B cell (primary cell): ENCODE measurements around the gene GLCE. TPM values are rescaled to one million over a fixed set of nuclear protein-coding genes. Genes with fewer than 3 reads are reported as not detected.
"Not testable (repeated sequence)": the region's sequence is repeated elsewhere in the genome, so short reads cannot be mapped to it uniquely, and the experiment has no call there.

Experiments used
- ATAC-seq: fragments of 200-7000 bp; cut with Tn5 transposase; one replicate; pipeline ENCODE4 v1.10.0; 2021; ENCODE audit warnings: low read depth, mild to moderate bottlenecking, moderate number of reproducible peaks, moderate library complexity
- CTCF ChIA-PET: fragments of 350-600 bp; sonication (Branson Sonifier 250); formaldehyde crosslinking; loops from one replicate; lab custom pipeline; 2021; ENCODE audit warnings: antibody characterized with exemption, inconsistent platforms; lab: Charles Lee
- POLR2A ChIA-PET: fragments of 350-600 bp; sonication (Branson Sonifier 250); formaldehyde crosslinking; loops from one replicate; lab custom pipeline; 2021; ENCODE audit warnings: antibody characterized with exemption; lab: Charles Lee
- DNase-seq: peaks from one replicate; pipeline ENCODE4 v3.0.0; 2013
- H2AFZ ChIP-seq: 2 replicates; pipeline ENCODE4 v1.6.1; 2012; ENCODE audit warnings: mild to moderate bottlenecking, low read depth, low read length; ENCODE audit not compliant: insufficient read depth, poor library complexity, severe bottlenecking
- H3K27ac ChIP-seq, 2 donors: 1 replicate in 1 of 2; 2 replicates in 1 of 2; pipeline ENCODE4 v1.5.1; 2012 to 2013; ENCODE audit warnings: low read length in 2 of 2, mild to moderate bottlenecking in 2 of 2, moderate library complexity in 1 of 2
- H3K27me3 ChIP-seq, 4 experiments: fragments of 200-600 bp in 1 of 4; sonication (generic) in 1 of 4; replicated peaks in 1 of 4; 1 replicate in 2 of 4; 2 replicates in 2 of 4; pipeline versions ENCODE4 v1.6.1 to v1.7.0; 2013 to 2016; ENCODE audit warnings: low read length in 3 of 4, mild to moderate bottlenecking in 2 of 4, mixed read lengths in 1 of 4, moderate library complexity in 1 of 4; ENCODE audit not compliant: insufficient read depth in 4 of 4, control insufficient read depth in 3 of 4; ENCODE audit errors: control extremely low read depth in 1 of 4
- H3K36me3 ChIP-seq, 2 experiments: replicated peaks in 1 of 2; 1 replicate in 1 of 2; 2 replicates in 1 of 2; pipeline versions ENCODE4 v1.6.1 to v1.7.1; 2013; ENCODE audit warnings: low read length in 1 of 2; ENCODE audit not compliant: insufficient read depth in 2 of 2, control insufficient read depth in 1 of 2; ENCODE audit errors: control extremely low read depth in 1 of 2, extremely low read depth in 1 of 2
- H3K4me1 ChIP-seq, 2 donors: fragments of 200-600 bp in 1 of 2; sonication (generic) in 1 of 2; 1 replicate in 1 of 2; 2 replicates in 1 of 2; pipeline versions ENCODE4 v1.5.1 to v1.6.1; 2013 to 2017; ENCODE audit warnings: low read length in 2 of 2; ENCODE audit not compliant: control insufficient read depth in 2 of 2, insufficient read depth in 2 of 2
- H3K4me2 ChIP-seq: replicated peaks from 2 replicates; pipeline ENCODE3; 2012; ENCODE audit warnings: mild to moderate bottlenecking, low read depth, low read length; ENCODE audit not compliant: poor library complexity, severe bottlenecking
- H3K4me3 ChIP-seq, 5 experiments: fragments of 200-600 bp in 1 of 5; sonication (generic) in 1 of 5; 1 replicate in 3 of 5; 2 replicates in 2 of 5; pipeline versions ENCODE4 v1.5.1 to v1.7.0; 2011 to 2016; ENCODE audit warnings: low read length in 4 of 5, mild to moderate bottlenecking in 4 of 5, low read depth in 2 of 5, control low read depth in 1 of 5, moderate library complexity in 1 of 5; ENCODE audit not compliant: insufficient read depth in 1 of 5; ENCODE audit errors: control extremely low read depth in 1 of 5, extremely low read depth in 1 of 5
- H3K79me2 ChIP-seq: fragments of 200-600 bp; sonication (generic); one replicate; pipeline ENCODE4 v1.6.0; 2016; ENCODE audit warnings: low read length; ENCODE audit not compliant: control insufficient read depth, insufficient read depth
- H3K9ac ChIP-seq: fragments of 200-600 bp; sonication (generic); 2 replicates; pipeline ENCODE4 v1.6.1; 2017; ENCODE audit warnings: mild to moderate bottlenecking, low read length, moderate library complexity
- H3K9me3 ChIP-seq, 3 donors: one replicate each; pipeline versions ENCODE4 v1.6.1 to v1.7.1; 2013; ENCODE audit warnings: low read length in 2 of 3; ENCODE audit not compliant: control insufficient read depth in 2 of 3, insufficient read depth in 1 of 3; ENCODE audit errors: control extremely low read depth in 1 of 3
- H4K20me1 ChIP-seq: 2 replicates; pipeline ENCODE4 v1.6.0; 2012; ENCODE audit warnings: mild to moderate bottlenecking, low read length; ENCODE audit not compliant: insufficient read depth, control insufficient read depth, poor library complexity, severe bottlenecking
- H3K27ac Mint-ChIP-seq: one replicate; pipeline ENCODE4 v1.8.0; 2021; ENCODE audit warnings: mixed read lengths
- H3K27me3 Mint-ChIP-seq: one replicate; pipeline ENCODE4 v1.8.0; 2021; ENCODE audit warnings: mixed read lengths
- H3K4me1 Mint-ChIP-seq: one replicate; pipeline ENCODE4 v1.8.0; 2021; ENCODE audit warnings: mixed read lengths
- H3K4me3 Mint-ChIP-seq: one replicate; pipeline ENCODE4 v1.8.0; 2021; ENCODE audit warnings: mixed read lengths
- H3K9me3 Mint-ChIP-seq: one replicate; pipeline ENCODE4 v1.8.0; 2022; ENCODE audit warnings: mixed read lengths; ENCODE audit not compliant: insufficient read depth
- CTCF ChIP-seq: fragments of 200-600 bp; IDR thresholded peaks from one replicate; pipeline ENCODE4 v1.8.0; 2022; ENCODE audit warnings: antibody characterized with exemption, mild to moderate bottlenecking
- EZH2 ChIP-seq: IDR thresholded peaks from 2 replicates; pipeline ENCODE4 v1.6.1; 2012; ENCODE audit warnings: borderline replicate concordance, low read depth, mild to moderate bottlenecking, moderate library complexity, low read length; ENCODE audit not compliant: insufficient read depth, poor library complexity, severe bottlenecking
- WGBS: methylation state at CpG from one replicate; pipeline ENCODE4 v1.1.5; 2013; ENCODE audit warnings: missing lambda C conversion rate; ENCODE audit not compliant: insufficient coverage; 5-methylcytosine and 5-hydroxymethylcytosine counted together
- intact Hi-C: fragments of 100-400 bp; cut with micrococcal nuclease; formaldehyde crosslinking; loops from one replicate; pipeline ENCODE4 v1.10.0; 2022
- polyA plus RNA-seq: library from polyadenylated mRNA; depleted of rRNA; stranded (reverse); fragments of >200 nt; gene quantifications from 2 replicates; pipeline ENCODE4 v1.2.3, GENCODE V29; 2012
- total RNA-seq, 2 donors: library from RNA; stranded (reverse); fragments of 120-200 nt in 1 of 2; gene quantifications; 1 replicate in 1 of 2; 2 replicates in 1 of 2; pipeline versions ENCODE4 v1.2.3 to v1.2.4, GENCODE V29; 2013 to 2022

GLCE gene
- total and polyA plus RNA-seq, 2 donors (not counting 1 experiment from before 2014, with no cell fraction given) = 3.0 to 5.3 TPM

DNA sequence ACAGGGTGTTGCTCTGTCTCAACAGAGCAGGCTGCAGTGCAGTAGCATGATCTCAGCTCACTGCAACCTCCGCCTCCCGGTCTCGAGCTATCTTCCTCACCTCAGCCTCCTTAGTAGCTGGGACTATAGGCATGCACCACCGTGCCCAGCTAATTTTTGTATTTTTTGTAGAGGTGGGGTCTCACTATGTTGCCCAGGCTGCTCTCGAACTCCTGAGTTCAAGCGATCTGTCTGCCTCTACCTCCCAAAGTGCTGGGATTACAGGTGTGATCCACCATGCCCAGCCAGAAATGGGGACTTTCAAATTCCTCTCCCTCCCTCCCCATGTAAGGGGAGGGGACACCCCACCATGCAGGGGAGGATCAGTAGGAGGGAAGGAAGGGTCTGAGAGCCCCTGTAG, 141.7 kb downstream of the GLCE start:
- H3K9me3 Mint-ChIP-seq, H4K20me1 ChIP-seq, CTCF ChIA-PET, POLR2A ChIA-PET, H2AFZ ChIP-seq, H3K4me1 Mint-ChIP-seq, H3K4me1 ChIP-seq, H3K4me3 Mint-ChIP-seq, H3K9ac ChIP-seq, H3K4me2 ChIP-seq, ATAC-seq, H3K79me2 ChIP-seq, H3K9me3 ChIP-seq, intact Hi-C loops, H3K27ac ChIP-seq, DNase-seq, H3K36me3 ChIP-seq, H3K4me3 ChIP-seq, H3K27ac Mint-ChIP-seq: not testable (repeated sequence)
- 93% methylated on average over 3 of the region's 6 CpGs for WGBS
- H3K27me3 ChIP-seq = peaks cover 0 to 31% (median 12%) of the 10 kb centered on the region in 4 experiments
- peaks cover 47% of the 10 kb centered on the region for H3K27me3 Mint-ChIP-seq

- Histone ChIP-seq H2AFZ (no peak overlapping the region), H3K9me3 (no peaks in the 10 kb centered on the region), H3K4me1 (peaks cover 4 to 5% of the 10 kb centered on the region in 2 donors), H3K36me3 (no peaks in the 10 kb centered on the region), H3K4me3 (no peak overlapping the region), H3K27me3 (peaks cover 0 to 24% (median 12%) of the 10 kb centered on the region in 4 experiments), H3K9ac (no peak overlapping the region), H4K20me1 (no peaks in the 10 kb centered on the region), H3K79me2 (no peaks in the 10 kb centered on the region), H3K27ac (no peak overlapping the region), H3K4me2 (no peak overlapping the region)
- CTCF ChIA-PET = no interaction called here
- no peak overlapping the region for H3K4me3 Mint-ChIP-seq
- ATAC-seq (no peak), DNase-seq (no peak)
- intact Hi-C loops = no loop called here
- H3K27me3 Mint-ChIP-seq = peaks cover 45% of the 10 kb centered on the region
- WGBS = 92% methylated on average over 2 of the region's 3 CpGs
- H3K27ac Mint-ChIP-seq = no peak overlapping the region
- H3K4me1 Mint-ChIP-seq = no peaks in the 10 kb centered on the region
- POLR2A ChIA-PET = no interaction called here
- no peak for TF ChIP-seq EZH2
- TF ChIP-seq CTCF = no peak
- no peaks in the 10 kb centered on the region for H3K9me3 Mint-ChIP-seq
These were observed 142.5 kb downstream of the GLCE start for GRCh38 chr15:69302929-69303328.
